Gastroesophageal sphincter (tissue), 3 donors: ENCODE measurements around the gene PSG5.
"Not testable (repeated sequence)": the region's sequence is repeated elsewhere in the genome, so short reads cannot be mapped to it uniquely, and the experiment has no call there.

Source experiments
- CTCF ChIP-seq, 4 experiments: fragments of 200-600 bp in 2 of 4; fragments of 450-650 bp in 2 of 4; sonication (generic) in 1 of 4; IDR thresholded peaks; one replicate each; pipeline ENCODE4 v1.5.1; 2017 to 2019; ENCODE audit warnings: antibody characterized with exemption in 4 of 4, mild to moderate bottlenecking in 2 of 4, moderate library complexity in 2 of 4
- EP300 ChIP-seq: sonication (generic); formaldehyde crosslinking; IDR thresholded peaks from one replicate; pipeline ENCODE4 v1.6.1; 2017; ENCODE audit warnings: antibody characterized with exemption, mild to moderate bottlenecking
- POLR2A ChIP-seq, 2 donors: fragments of 450-650 bp; IDR thresholded peaks; one replicate each; pipeline ENCODE4 v1.6.1; 2017; ENCODE audit warnings: antibody characterized with exemption in 2 of 2, mild to moderate bottlenecking in 2 of 2, moderate library complexity in 1 of 2
- POLR2AphosphoS5 ChIP-seq: sonication (generic); formaldehyde crosslinking; IDR thresholded peaks from one replicate; pipeline ENCODE4 v1.6.1; 2017; ENCODE audit warnings: antibody characterized with exemption

DNA sequence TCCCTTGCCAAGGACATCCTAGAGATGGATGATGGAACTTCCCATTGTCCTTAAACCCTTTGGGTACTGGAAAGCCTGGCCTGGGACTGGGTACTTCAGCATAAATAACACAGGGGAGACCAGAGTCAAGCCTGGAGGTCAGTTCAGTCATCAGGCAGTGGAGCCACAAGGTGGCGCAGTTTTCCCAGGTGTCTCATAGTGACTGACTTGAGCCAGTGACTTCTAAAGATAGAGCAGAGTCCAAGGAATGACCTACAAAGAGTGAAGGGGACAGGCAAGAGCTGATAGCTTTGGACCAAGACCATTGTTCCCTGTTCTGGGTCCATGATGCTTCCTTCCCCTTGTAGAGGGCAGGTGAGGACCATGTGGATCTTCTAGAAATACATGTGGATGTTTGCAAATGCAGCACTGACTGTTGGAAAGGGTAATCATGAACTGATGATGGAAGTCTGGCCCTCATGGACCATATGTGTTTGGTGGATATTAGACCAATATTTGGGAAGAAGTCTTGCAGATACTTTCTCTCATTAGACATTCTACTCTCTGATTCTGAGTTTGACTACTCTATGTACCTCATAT lies 6.7 kb downstream of the PSG5 start:
- TF ChIP-seq CTCF (IDR thresholded peaks at IDR 0.05); POLR2AphosphoS5; EP300; POLR2A (IDR thresholded peaks at IDR 0.05): not testable (repeated sequence)
